Osteocyte (in vitro differentiated cells): ENCODE results near the gene COG3. TPM values are rescaled to one million over a fixed set of nuclear protein-coding genes. Genes with fewer than 3 reads are reported as not detected.

Source experiments
- DNase-seq: peaks from one replicate; pipeline ENCODE4 v3.0.0; 2021; ENCODE audit warnings: mixed read lengths; ENCODE audit not compliant: unreplicated experiment; ENCODE audit errors: extremely low spot score
- H3K27ac Mint-ChIP-seq: one replicate; pipeline ENCODE4 v1.8.0; 2021; ENCODE audit warnings: mild to moderate bottlenecking, mixed read lengths; ENCODE audit not compliant: unreplicated experiment
- H3K27me3 Mint-ChIP-seq: one replicate; pipeline ENCODE4 v1.8.0; 2021; ENCODE audit warnings: mixed read lengths; ENCODE audit not compliant: unreplicated experiment
- H3K36me3 Mint-ChIP-seq: one replicate; pipeline ENCODE4 v1.8.0; 2021; ENCODE audit warnings: mixed read lengths; ENCODE audit not compliant: unreplicated experiment
- H3K4me1 Mint-ChIP-seq: one replicate; pipeline ENCODE4 v1.8.0; 2021; ENCODE audit warnings: mixed read lengths; ENCODE audit not compliant: unreplicated experiment
- H3K4me3 Mint-ChIP-seq: one replicate; pipeline ENCODE4 v1.8.0; 2021; ENCODE audit warnings: mild to moderate bottlenecking, moderate library complexity, mixed read lengths; ENCODE audit not compliant: unreplicated experiment
- H3K9me3 Mint-ChIP-seq: one replicate; pipeline ENCODE4 v1.8.0; 2021; ENCODE audit warnings: mixed read lengths; ENCODE audit not compliant: unreplicated experiment
- total RNA-seq: library from RNA; stranded (reverse); gene quantifications from 2 replicates; pipeline ENCODE4 v1.2.1, GENCODE V29; 2021
- TF ChIP-seq, protein P1 (sequence below): fragments of 200-600 bp; sonication (generic); IDR thresholded peaks from 2 replicates; pipeline ENCODE4 v1.5.0; 2021; ENCODE audit warnings: antibody characterized with exemption, mild to moderate bottlenecking, moderate library complexity

Gene COG3
- total RNA-seq, 1 donor from 2014 or later: 31.0 TPM

GRCh38 chr13:45492538-45492937 is 27.8 kb downstream of the COG3 start:
- DNase-seq: no peak
- no peak overlapping the region for H3K4me3 Mint-ChIP-seq
- TF ChIP-seq, protein P1, sequence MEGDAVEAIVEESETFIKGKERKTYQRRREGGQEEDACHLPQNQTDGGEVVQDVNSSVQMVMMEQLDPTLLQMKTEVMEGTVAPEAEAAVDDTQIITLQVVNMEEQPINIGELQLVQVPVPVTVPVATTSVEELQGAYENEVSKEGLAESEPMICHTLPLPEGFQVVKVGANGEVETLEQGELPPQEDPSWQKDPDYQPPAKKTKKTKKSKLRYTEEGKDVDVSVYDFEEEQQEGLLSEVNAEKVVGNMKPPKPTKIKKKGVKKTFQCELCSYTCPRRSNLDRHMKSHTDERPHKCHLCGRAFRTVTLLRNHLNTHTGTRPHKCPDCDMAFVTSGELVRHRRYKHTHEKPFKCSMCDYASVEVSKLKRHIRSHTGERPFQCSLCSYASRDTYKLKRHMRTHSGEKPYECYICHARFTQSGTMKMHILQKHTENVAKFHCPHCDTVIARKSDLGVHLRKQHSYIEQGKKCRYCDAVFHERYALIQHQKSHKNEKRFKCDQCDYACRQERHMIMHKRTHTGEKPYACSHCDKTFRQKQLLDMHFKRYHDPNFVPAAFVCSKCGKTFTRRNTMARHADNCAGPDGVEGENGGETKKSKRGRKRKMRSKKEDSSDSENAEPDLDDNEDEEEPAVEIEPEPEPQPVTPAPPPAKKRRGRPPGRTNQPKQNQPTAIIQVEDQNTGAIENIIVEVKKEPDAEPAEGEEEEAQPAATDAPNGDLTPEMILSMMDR: no peak
- H3K9me3 Mint-ChIP-seq: no peaks in the 10 kb centered on the region
- H3K4me1 Mint-ChIP-seq: peaks cover 17% of the 10 kb centered on the region
- no peaks in the 10 kb centered on the region for H3K27me3 Mint-ChIP-seq
- peaks cover 35% of the 10 kb centered on the region for H3K36me3 Mint-ChIP-seq
- peak overlapping the region; percentile 37 for H3K27ac Mint-ChIP-seq

GRCh38 chr13:45496942-45497341 is 32.2 kb downstream of the COG3 start:
- peaks cover 35% of the 10 kb centered on the region for H3K4me1 Mint-ChIP-seq
- peaks cover 7% of the 10 kb centered on the region for H3K9me3 Mint-ChIP-seq
- peaks cover 34% of the 10 kb centered on the region for H3K36me3 Mint-ChIP-seq
- no peaks in the 10 kb centered on the region for H3K27me3 Mint-ChIP-seq
- TF ChIP-seq, protein P1: no peak
- H3K27ac Mint-ChIP-seq: no peak overlapping the region
- H3K4me3 Mint-ChIP-seq: no peak overlapping the region
- no peak for DNase-seq

DNA sequence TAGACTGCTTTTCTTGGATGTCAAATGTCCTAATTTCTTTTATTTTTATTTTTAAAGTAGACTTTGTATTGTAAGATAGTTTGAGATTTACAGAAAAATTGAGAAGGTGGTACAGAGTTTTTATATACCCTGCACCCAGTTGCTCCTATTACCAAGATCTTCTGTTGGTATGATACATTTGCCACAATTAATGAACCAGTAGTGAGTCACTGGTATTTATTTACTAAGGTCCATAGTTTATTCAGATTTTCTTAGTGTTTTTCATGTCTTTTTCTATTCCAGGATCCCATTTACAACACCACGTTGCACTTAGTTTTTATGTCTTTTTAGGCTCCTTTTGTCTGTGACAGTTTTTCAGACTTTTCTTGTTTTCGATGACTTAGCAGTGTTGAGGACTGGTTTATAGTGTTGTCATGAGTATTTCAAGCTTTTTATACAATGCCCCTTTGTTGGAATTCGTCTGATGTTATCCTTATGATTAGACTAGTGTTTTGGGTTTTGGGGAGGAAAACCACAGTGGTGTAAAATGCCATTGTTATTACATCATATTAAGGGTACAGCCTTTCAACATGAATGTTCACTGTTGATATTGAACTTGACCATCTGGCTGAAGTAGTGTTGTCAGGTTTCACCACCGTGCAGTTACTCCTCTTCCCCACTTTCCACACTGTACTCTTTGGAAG is 35.9 kb downstream of the COG3 start:
- Mint-ChIP-seq H3K27me3 (no peaks in the 10 kb centered on the region), H3K9me3 (peaks cover 7% of the 10 kb centered on the region), H3K27ac (peak overlapping the region; percentile 92), H3K4me1 (peaks cover 22% of the 10 kb centered on the region), H3K36me3 (peaks cover 44% of the 10 kb centered on the region), H3K4me3 (no peak overlapping the region)
- TF ChIP-seq, protein P1: no peak
- no peak for DNase-seq

- DNase-seq: no peak
- H3K36me3 Mint-ChIP-seq: peaks cover 48% of the 10 kb centered on the region
- TF ChIP-seq, protein P1: no peak
- peak overlapping the region; percentile 92 for H3K27ac Mint-ChIP-seq
- H3K4me3 Mint-ChIP-seq: no peak overlapping the region
- no peaks in the 10 kb centered on the region for H3K27me3 Mint-ChIP-seq
- peaks cover 22% of the 10 kb centered on the region for H3K4me1 Mint-ChIP-seq
- H3K9me3 Mint-ChIP-seq: peaks cover 7% of the 10 kb centered on the region
Observed at GRCh38 chr13:45501175-45501526, 36.4 kb downstream of the COG3 start.

DNA sequence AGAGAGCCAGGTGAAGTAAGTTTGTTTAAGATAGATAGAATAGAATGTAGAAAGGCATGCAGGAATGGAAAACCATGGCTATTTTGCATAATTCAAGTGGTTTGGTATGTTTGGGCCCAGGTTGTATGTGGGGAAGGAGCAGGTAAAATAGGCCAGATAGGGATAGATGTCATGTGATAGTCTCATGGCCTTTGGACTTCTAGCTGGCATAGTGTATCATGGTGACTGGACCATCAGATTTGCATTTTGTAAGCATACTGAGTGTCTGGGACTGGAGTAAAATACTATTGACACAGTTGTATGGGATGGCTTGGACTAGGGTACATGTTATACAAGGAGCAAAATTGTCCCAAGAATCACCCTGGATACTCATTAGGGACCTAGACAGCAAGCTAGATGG is 38.9 kb downstream of the COG3 start:
- TF ChIP-seq, protein P1: no peak
- Mint-ChIP-seq H3K4me1 (peaks cover 23% of the 10 kb centered on the region), H3K9me3 (peaks cover 5% of the 10 kb centered on the region), H3K27me3 (no peaks in the 10 kb centered on the region), H3K4me3 (no peak overlapping the region), H3K27ac (no peak overlapping the region), H3K36me3 (peaks cover 48% of the 10 kb centered on the region)
- DNase-seq: no peak
